ENCODE results near the gene STXBP2.
A peak's percentile ranks its signal among the peaks of the same experiment; 100 is the strongest.

Gene STXBP2

GRCh38 chr19:7636691-7637373 lies at the start of gene STXBP2:
Gene STXBP2 (plus strand): TSS chr19:7637110. CDS start chr19:7637150, 40 bp downstream.
- H3K36me3 Mint-ChIP-seq (ENCODE audit: low read depth) = no peaks in the 10 kb centered on the region
- TF ChIP-seq CTCF (IDR thresholded peaks at IDR 0.05) = no peak
- H3K27me3 Mint-ChIP-seq (ENCODE audit: low read depth, poor library complexity) = peaks cover 32% of the 10 kb centered on the region
- peaks cover 10% of the 10 kb centered on the region for H3K4me1 Mint-ChIP-seq
- no peaks in the 10 kb centered on the region for H3K9me3 Mint-ChIP-seq
- H3K27ac Mint-ChIP-seq = no peak within 1 kb of the TSS
- DNase-seq = peak; percentile 83
- peak within 1 kb of the TSS; percentile 77 for H3K4me3 Mint-ChIP-seq

DNA sequence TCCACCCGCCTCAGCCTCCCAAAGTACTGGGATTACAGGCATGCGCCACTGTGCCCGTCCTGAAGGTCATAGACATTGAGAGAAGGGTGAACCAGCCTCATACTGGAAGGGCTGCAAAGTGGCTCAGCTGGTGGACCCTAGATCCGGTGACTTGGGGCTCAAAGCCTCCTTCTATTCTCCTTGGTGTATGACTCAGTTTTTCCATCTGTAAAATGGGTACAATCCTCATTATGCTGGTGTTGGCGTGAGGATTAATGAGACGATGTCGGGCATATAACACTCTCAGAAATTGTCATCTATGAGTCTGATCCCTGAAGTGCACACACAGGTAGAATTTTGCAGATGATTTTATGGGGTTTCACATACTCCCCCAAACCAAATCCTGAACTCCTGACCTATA lies 47.1 kb upstream of the STXBP2 start:
- H3K27ac Mint-ChIP-seq = no peak overlapping the region
- no peaks in the 10 kb centered on the region for H3K9me3 Mint-ChIP-seq
- no peaks in the 10 kb centered on the region for H3K36me3 Mint-ChIP-seq (ENCODE audit: low read depth)
- no peaks in the 10 kb centered on the region for H3K4me1 Mint-ChIP-seq
- peaks cover 74% of the 10 kb centered on the region for H3K27me3 Mint-ChIP-seq (ENCODE audit: low read depth, poor library complexity)
- no peak for TF ChIP-seq CTCF (IDR thresholded peaks at IDR 0.05)
- no peak for DNase-seq
- no peak overlapping the region for H3K4me3 Mint-ChIP-seq

DNA sequence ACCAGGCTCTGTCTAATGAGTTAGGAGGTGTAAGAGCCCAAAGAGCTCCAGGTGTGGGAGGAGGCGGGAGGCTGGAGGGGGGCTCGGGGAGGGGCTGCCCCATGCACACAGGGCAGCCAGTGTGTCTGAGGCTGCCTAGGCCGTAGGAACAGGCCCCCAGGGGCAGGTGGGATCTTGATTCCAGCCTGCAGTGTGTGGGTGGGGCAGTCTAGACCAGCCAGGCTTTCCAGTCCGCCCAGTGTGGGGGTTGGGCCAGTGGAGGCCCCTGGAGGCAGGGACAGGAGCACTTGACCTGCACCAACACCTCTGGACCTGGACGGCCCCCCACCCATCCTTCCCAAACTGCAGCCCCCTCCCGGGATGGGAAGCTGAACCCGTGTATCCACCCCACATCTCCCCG lies 46.7 kb upstream of the STXBP2 start:
- no peak for DNase-seq
- TF ChIP-seq CTCF (IDR thresholded peaks at IDR 0.05) = no peak
- H3K27me3 Mint-ChIP-seq (ENCODE audit: low read depth, poor library complexity) = peaks cover 74% of the 10 kb centered on the region
- H3K4me3 Mint-ChIP-seq = no peak overlapping the region
- H3K27ac Mint-ChIP-seq = no peak overlapping the region
- H3K9me3 Mint-ChIP-seq = no peaks in the 10 kb centered on the region
- peaks cover 3% of the 10 kb centered on the region for H3K4me1 Mint-ChIP-seq
- H3K36me3 Mint-ChIP-seq (ENCODE audit: low read depth) = no peaks in the 10 kb centered on the region

GRCh38 chr19:7595466-7596133 lies 41.3 kb upstream of the STXBP2 start, which contains the start of gene CAMSAP3:
Gene CAMSAP3 (plus strand): TSS chr19:7595863. CDS start chr19:7596003, 140 bp downstream.
- H3K4me1 Mint-ChIP-seq = peaks cover 5% of the 10 kb centered on the region
- DNase-seq = peak; percentile 88
- H3K4me3 Mint-ChIP-seq = peak within 1 kb of the TSS; percentile 79
- no peak within 1 kb of the TSS for H3K27ac Mint-ChIP-seq
- TF ChIP-seq CTCF (IDR thresholded peaks at IDR 0.05) = no peak
- no peaks in the 10 kb centered on the region for H3K36me3 Mint-ChIP-seq (ENCODE audit: low read depth)
- peaks cover 70% of the 10 kb centered on the region for H3K27me3 Mint-ChIP-seq (ENCODE audit: low read depth, poor library complexity)
- no peaks in the 10 kb centered on the region for H3K9me3 Mint-ChIP-seq

DNA sequence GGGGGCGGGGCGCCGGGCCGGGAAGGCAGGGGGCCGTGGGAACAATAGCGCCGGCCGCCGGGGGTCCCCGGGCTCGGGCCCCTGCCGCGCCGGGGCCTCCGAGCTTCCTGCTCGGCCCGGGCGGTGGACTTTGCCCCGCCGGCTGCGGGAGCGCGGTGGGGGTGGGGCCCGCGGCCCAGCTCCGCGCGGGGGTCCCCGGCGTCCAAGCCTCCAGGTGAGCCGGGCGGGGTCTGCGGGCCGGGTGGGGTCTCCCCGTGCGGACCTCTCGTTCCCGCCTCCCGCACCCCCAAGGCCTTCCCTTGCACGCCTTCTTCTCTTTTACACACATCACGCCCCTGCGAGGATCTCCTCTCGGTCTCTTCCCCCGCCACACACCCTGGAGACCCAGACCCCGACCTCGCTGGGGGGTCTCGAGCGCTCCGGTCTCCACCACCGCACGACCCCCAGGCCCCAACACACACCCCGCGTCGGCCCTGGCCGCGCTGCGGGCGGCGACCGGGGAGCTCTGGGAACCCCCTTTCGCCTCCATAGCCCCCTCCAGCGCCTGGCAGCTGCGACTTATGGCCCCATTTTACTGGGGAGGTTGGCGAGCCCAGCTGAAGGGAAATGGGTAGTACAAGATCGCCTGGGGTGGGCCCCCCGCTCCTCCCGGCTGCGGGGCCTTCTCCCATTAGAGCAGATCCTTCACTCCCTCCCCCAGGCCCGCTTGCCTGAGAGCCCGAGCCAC lies 40.5 kb upstream of the STXBP2 start:
- no peak overlapping the region for H3K27ac Mint-ChIP-seq
- peak; percentile 22 for DNase-seq
- no peaks in the 10 kb centered on the region for H3K9me3 Mint-ChIP-seq
- H3K36me3 Mint-ChIP-seq (ENCODE audit: low read depth) = no peaks in the 10 kb centered on the region
- TF ChIP-seq CTCF (IDR thresholded peaks at IDR 0.05) = no peak
- peak overlapping the region; percentile 79 for H3K4me3 Mint-ChIP-seq
- peaks cover 5% of the 10 kb centered on the region for H3K4me1 Mint-ChIP-seq
- H3K27me3 Mint-ChIP-seq (ENCODE audit: low read depth, poor library complexity) = peaks cover 65% of the 10 kb centered on the region
